Mesothelial cell of epicardium (in vitro differentiated cells): ENCODE data around the gene SESN2. TPM values are rescaled to one million over a fixed set of nuclear protein-coding genes. Genes with fewer than 3 reads are reported as not detected.

Source experiments
- DNase-seq, 2 experiments: peaks; one replicate each; pipeline ENCODE4 v3.0.0; 2021; ENCODE audit warnings: low spot score in 2 of 2; ENCODE audit not compliant: unreplicated experiment in 2 of 2
- H3K27ac Mint-ChIP-seq: 2 replicates; pipeline ENCODE4 v1.8.0; 2021; ENCODE audit warnings: mixed read lengths
- H3K27me3 Mint-ChIP-seq: 2 replicates; pipeline ENCODE4 v1.8.0; 2021; ENCODE audit warnings: low read depth, mixed read lengths
- H3K36me3 Mint-ChIP-seq: 2 replicates; pipeline ENCODE4 v1.8.0; 2021; ENCODE audit warnings: mixed read lengths
- H3K4me1 Mint-ChIP-seq: 2 replicates; pipeline ENCODE4 v1.8.0; 2021; ENCODE audit warnings: mixed read lengths
- H3K4me3 Mint-ChIP-seq: 2 replicates; pipeline ENCODE4 v1.8.0; 2021; ENCODE audit warnings: mild to moderate bottlenecking, moderate library complexity, mixed read lengths
- H3K9me3 Mint-ChIP-seq: 2 replicates; pipeline ENCODE4 v1.8.0; 2021; ENCODE audit warnings: mixed read lengths
- total RNA-seq: library from RNA; stranded (reverse); gene quantifications from 3 replicates; pipeline ENCODE4 v1.2.1, GENCODE V29; 2021
- TF ChIP-seq, protein P1 (sequence below): fragments of 200-600 bp; sonication (generic); IDR thresholded peaks from one replicate; pipeline ENCODE4 v1.5.0; 2021; ENCODE audit warnings: antibody characterized with exemption; ENCODE audit not compliant: unreplicated experiment

SESN2 gene
- total RNA-seq, 1 donor from 2014 or later: 21.4 TPM

DNA sequence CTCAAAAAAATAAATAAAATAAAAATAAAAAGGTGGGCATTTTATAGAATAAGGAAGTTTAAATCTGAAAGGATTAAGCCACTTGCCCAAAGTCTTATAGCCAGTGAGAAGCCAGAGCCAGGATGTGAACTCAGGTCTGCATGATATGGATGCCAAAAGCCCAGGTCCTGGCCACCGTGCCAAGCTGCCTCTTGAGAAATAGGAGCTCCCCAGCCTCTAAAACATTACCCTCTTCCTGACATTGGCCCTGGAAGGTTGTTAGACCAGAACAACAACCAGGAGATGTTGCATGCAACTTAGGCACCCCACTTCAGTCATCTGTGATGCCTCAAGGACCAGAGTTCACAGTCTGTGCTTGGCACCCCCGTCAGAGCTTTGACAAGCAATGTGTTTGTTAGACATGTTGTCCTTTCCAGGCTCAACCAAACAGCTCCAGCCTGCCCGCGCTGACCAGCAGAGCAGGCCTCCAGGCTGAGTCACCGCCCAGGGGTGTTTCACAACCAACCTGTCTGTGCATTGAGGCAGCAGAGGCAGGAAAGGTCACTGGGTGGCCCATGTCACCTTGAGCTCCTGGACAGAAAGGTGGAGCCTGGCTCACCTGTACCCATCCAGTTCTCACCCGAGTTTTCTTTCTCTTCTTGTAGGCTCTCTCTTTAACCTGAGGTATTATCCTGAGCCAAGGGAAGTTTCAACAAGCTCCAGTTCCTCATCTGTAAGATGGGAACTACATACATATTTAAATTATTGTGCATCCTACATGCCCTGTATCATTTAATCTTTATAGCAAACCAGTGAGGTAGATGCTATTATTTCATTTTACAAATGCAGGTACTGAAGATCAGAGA is 54.6 kb downstream of the SESN2 start:
- no peaks in the 10 kb centered on the region for H3K9me3 Mint-ChIP-seq
- no peaks in the 10 kb centered on the region for H3K36me3 Mint-ChIP-seq
- DNase-seq: no peak
- no peak overlapping the region for H3K27ac Mint-ChIP-seq
- H3K27me3 Mint-ChIP-seq: no peaks in the 10 kb centered on the region
- H3K4me1 Mint-ChIP-seq: no peaks in the 10 kb centered on the region
- TF ChIP-seq, protein P1, sequence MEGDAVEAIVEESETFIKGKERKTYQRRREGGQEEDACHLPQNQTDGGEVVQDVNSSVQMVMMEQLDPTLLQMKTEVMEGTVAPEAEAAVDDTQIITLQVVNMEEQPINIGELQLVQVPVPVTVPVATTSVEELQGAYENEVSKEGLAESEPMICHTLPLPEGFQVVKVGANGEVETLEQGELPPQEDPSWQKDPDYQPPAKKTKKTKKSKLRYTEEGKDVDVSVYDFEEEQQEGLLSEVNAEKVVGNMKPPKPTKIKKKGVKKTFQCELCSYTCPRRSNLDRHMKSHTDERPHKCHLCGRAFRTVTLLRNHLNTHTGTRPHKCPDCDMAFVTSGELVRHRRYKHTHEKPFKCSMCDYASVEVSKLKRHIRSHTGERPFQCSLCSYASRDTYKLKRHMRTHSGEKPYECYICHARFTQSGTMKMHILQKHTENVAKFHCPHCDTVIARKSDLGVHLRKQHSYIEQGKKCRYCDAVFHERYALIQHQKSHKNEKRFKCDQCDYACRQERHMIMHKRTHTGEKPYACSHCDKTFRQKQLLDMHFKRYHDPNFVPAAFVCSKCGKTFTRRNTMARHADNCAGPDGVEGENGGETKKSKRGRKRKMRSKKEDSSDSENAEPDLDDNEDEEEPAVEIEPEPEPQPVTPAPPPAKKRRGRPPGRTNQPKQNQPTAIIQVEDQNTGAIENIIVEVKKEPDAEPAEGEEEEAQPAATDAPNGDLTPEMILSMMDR: no peak
- H3K4me3 Mint-ChIP-seq: no peak overlapping the region

DNA sequence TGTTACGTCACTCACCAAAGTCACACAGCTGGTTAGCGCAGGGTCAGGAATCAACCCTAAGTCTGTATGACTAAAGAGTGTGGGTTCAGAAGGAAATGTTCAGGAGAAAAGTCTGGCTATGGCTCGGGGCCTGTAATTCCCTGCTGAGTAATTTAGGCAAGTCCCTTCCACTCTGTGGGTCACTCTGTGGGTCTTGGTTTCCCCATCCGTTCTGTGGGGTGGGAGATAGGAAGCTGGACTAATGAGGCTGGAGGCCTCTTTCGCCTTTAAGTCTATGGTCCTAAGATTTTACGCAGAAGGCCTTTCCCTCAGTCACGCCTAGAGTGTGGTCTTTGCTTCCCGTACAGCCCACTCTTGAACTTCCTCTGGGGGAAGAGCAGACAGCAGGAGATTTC is 55.2 kb downstream of the SESN2 start:
- Mint-ChIP-seq H3K4me1 (no peaks in the 10 kb centered on the region), H3K9me3 (no peaks in the 10 kb centered on the region), H3K27me3 (no peaks in the 10 kb centered on the region), H3K27ac (no peak overlapping the region), H3K4me3 (no peak overlapping the region), H3K36me3 (no peaks in the 10 kb centered on the region)
- DNase-seq: no peak
- TF ChIP-seq, protein P1: no peak

DNA sequence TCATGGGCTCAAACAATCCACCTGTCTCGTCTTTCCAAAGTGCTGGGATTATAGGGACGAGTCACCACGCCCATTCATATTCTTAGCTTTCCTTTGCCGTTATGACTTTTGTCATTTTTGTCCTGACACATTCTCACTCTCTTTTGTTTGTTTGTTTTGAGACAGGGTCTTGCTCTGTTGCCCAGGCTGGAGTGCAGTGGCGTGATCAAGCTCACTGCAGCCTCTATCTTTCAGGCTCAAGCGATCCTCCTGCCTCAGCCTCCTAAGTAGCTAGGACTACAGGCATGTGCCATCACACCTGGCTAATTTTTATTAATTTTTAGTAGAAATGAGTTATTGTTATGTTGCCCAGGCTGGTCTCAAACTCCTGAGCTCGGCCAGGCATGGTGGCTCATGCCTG is 57.7 kb downstream of the SESN2 start:
- Mint-ChIP-seq H3K9me3 (no peaks in the 10 kb centered on the region), H3K4me1 (no peaks in the 10 kb centered on the region), H3K4me3 (no peak overlapping the region), H3K36me3 (no peaks in the 10 kb centered on the region), H3K27ac (no peak overlapping the region), H3K27me3 (no peaks in the 10 kb centered on the region)
- DNase-seq: no peak
- TF ChIP-seq, protein P1: no peak

DNA sequence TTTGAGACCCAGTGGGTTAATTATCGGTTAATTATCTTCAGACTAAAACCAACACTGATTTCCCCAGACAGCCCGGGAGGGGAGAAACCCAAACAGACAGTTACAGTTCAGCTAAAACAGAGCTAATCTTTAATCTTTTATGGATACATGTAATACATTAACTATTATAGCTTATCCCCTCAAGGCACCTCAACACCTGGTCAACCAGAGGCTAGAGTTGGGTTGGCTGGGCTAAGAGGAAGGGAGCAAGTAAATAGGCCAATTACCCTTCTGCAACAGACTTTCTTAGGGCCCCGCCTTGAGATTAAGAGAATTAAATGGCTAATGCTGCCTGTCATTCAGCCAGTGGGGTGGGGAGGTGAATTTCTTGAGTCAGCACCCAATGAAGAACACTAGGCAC is 62.9 kb downstream of the SESN2 start:
- no peaks in the 10 kb centered on the region for H3K36me3 Mint-ChIP-seq
- H3K9me3 Mint-ChIP-seq: no peaks in the 10 kb centered on the region
- H3K27me3 Mint-ChIP-seq: no peaks in the 10 kb centered on the region
- TF ChIP-seq, protein P1: no peak
- H3K4me3 Mint-ChIP-seq: no peak overlapping the region
- DNase-seq: no peak
- H3K27ac Mint-ChIP-seq: no peak overlapping the region
- peaks cover 3% of the 10 kb centered on the region for H3K4me1 Mint-ChIP-seq

- no peak for DNase-seq
- Mint-ChIP-seq H3K36me3 (no peaks in the 10 kb centered on the region), H3K4me3 (no peak overlapping the region), H3K4me1 (peaks cover 9% of the 10 kb centered on the region), H3K27ac (no peak overlapping the region), H3K27me3 (no peaks in the 10 kb centered on the region), H3K9me3 (no peaks in the 10 kb centered on the region)
- TF ChIP-seq, protein P1: no peak
Observed at GRCh38 chr1:28323720-28324119, 64.4 kb downstream of the SESN2 start.

GRCh38 chr1:28326515-28326914 is 67.2 kb downstream of the SESN2 start:
- H3K27ac Mint-ChIP-seq: no peak overlapping the region
- no peak for DNase-seq
- no peak overlapping the region for H3K4me3 Mint-ChIP-seq
- peaks cover 21% of the 10 kb centered on the region for H3K4me1 Mint-ChIP-seq
- TF ChIP-seq, protein P1: no peak
- H3K9me3 Mint-ChIP-seq: no peaks in the 10 kb centered on the region
- peaks cover 3% of the 10 kb centered on the region for H3K36me3 Mint-ChIP-seq
- no peaks in the 10 kb centered on the region for H3K27me3 Mint-ChIP-seq
